ENCODE data around the gene CAMTA1. TPM values are rescaled to one million over a fixed set of nuclear protein-coding genes. Genes with fewer than 3 reads are reported as not detected.

CAMTA1 gene
- total RNA-seq, 1 experiment from 2014 or later, result 82.2 TPM

GRCh38 chr1:6989212-6990159 lies 204.2 kb downstream of the CAMTA1 start:
- Histone ChIP-seq H3K27me3 (ENCODE audit: control insufficient read depth, insufficient read depth, low read length) (no peaks in the 10 kb centered on the region), H3K36me3 (ENCODE audit: control insufficient read depth, insufficient read depth, low read length) (no peaks in the 10 kb centered on the region), H3K4me1 (ENCODE audit: control insufficient read depth, insufficient read depth, low read length) (no peaks in the 10 kb centered on the region), H3K4me3 (ENCODE audit: low read depth in 2 of 2, low read length in 2 of 2) (no peak overlapping the region), H3K9me3 (ENCODE audit: control insufficient read depth, insufficient read depth, low read depth, low read length) (no peaks in the 10 kb centered on the region), H3K27ac (ENCODE audit: low read length) (no peak overlapping the region)
- ATAC-seq (no peak), DNase-seq (ENCODE audit: low read depth, low spot score) (no peak)
- intact Hi-C loops (cut with micrococcal nuclease; ENCODE audit: unreplicated experiment), result no loop called here
- ChIA-PET CTCF (interaction anchor here (1.0 kb wide), 1 partner anchor 53 kb away, joined by 3 read pairs; no protein-coding TSS in a partner anchor), POLR2A (no interaction called here)
- TF ChIP-seq POLR2AphosphoS5 (IDR thresholded peaks at IDR 0.05; ENCODE audit: low read depth, low read length) (no peak), SIN3A (IDR thresholded peaks at IDR 0.05; ENCODE audit: borderline replicate concordance, insufficient read depth, low read depth, low read length) (no peak), CTCF (IDR thresholded peaks at IDR 0.05) (no peak), TCF7L2 (IDR thresholded peaks at IDR 0.05; ENCODE audit: low read depth, low read length) (no peak)
- in situ Hi-C loops (cut with HindIII; ENCODE audit: low pct_unique_long_range_greater_than_20kb, low sequenced_read_pairs), result no loop called here
- no TSS peak for BruUV-seq (replicated peaks)

GRCh38 chr1:6991266-6991665 lies 206.0 kb downstream of the CAMTA1 start:
- in situ Hi-C loops (cut with HindIII; ENCODE audit: low pct_unique_long_range_greater_than_20kb, low sequenced_read_pairs) (no loop called here), intact Hi-C loops (cut with micrococcal nuclease; ENCODE audit: unreplicated experiment) (no loop called here)
- H3K27me3 ChIP-seq (ENCODE audit: control insufficient read depth, insufficient read depth, low read length), result no peaks in the 10 kb centered on the region
- ChIA-PET CTCF (interaction anchor here (0.9 kb wide), 1 partner anchor 246 kb away, joined by 3 read pairs; no protein-coding TSS in a partner anchor), POLR2A (no interaction called here)
- H3K27ac ChIP-seq (ENCODE audit: low read length), result no peak overlapping the region
- no peak overlapping the region for H3K4me3 ChIP-seq (ENCODE audit: low read depth in 2 of 2, low read length in 2 of 2)
- H3K4me1 ChIP-seq (ENCODE audit: control insufficient read depth, insufficient read depth, low read length), result no peaks in the 10 kb centered on the region
- ATAC-seq (peak; percentile 81), DNase-seq (ENCODE audit: low read depth, low spot score) (peak; percentile 12)
- no TSS peak for BruUV-seq (replicated peaks)
- no peaks in the 10 kb centered on the region for H3K9me3 ChIP-seq (ENCODE audit: control insufficient read depth, insufficient read depth, low read depth, low read length)
- H3K36me3 ChIP-seq (ENCODE audit: control insufficient read depth, insufficient read depth, low read length), result no peaks in the 10 kb centered on the region
- no peak for TF ChIP-seq POLR2AphosphoS5 (IDR thresholded peaks at IDR 0.05; ENCODE audit: low read depth, low read length)
- no peak for TF ChIP-seq CTCF (IDR thresholded peaks at IDR 0.05)
- no peak for TF ChIP-seq REST (IDR thresholded peaks at IDR 0.05; ENCODE audit: insufficient read depth in 1 of 2, low read depth in 2 of 2, low read length in 1 of 2)
- TF ChIP-seq SIN3A (IDR thresholded peaks at IDR 0.05; ENCODE audit: borderline replicate concordance, insufficient read depth, low read depth, low read length), result no peak
- no peak for TF ChIP-seq TCF7L2 (IDR thresholded peaks at IDR 0.05; ENCODE audit: low read depth, low read length)
